ENCODE data around the gene CCDC28A.

DNA sequence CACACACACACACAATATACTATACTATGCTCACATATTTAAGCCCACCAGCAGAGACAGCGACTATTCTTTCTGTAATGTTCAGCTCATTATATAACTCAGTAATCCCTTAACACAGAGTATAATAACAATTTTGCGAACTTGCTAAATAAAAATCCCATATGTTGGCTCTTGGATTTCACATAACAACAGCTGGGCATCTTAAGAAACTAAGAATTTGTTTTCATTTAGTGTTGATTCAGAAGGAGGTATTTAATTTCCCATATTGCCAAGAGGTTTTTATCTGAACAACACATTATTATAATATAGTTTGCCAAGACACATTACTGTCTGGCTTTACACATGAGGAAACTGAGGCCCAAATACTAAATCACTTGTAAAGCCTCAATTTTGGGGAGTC, 29.8 kb downstream of the CCDC28A start:
- TF ChIP-seq TCF12 (IDR thresholded peaks at IDR 0.05; ENCODE audit: low read depth) (no peak), EP300 (IDR thresholded peaks at IDR 0.05; ENCODE audit: borderline replicate concordance) (no peak), FOXM1 (IDR thresholded peaks at IDR 0.05; ENCODE audit: borderline replicate concordance, low read depth) (no peak), RAD21 (IDR thresholded peaks at IDR 0.05; ENCODE audit: low read depth) (no peak), TAF1 (IDR thresholded peaks at IDR 0.05; ENCODE audit: low read depth) (no peak), USF1 (IDR thresholded peaks at IDR 0.05) (no peak), TEAD4 (IDR thresholded peaks at IDR 0.05) (no peak), MAX (IDR thresholded peaks at IDR 0.05) (no peak), CEBPB (IDR thresholded peaks at IDR 0.05) (no peak)
